GM18909 (cell line): Measurements from ENCODE around the gene SEMA6D.

Source experiments
- ATAC-seq: cut with Tn5 transposase; IDR thresholded peaks from one replicate; pipeline ENCODE4 v1.9.1; 2021; ENCODE audit warnings: mild to moderate bottlenecking; ENCODE audit not compliant: unreplicated experiment, poor library complexity

Gene SEMA6D

GRCh38 chr15:47741907-47742306 is 24.6 kb downstream of the SEMA6D start:
- ATAC-seq: no peak

- no peak for ATAC-seq
These were observed 25.0 kb downstream of the SEMA6D start for GRCh38 chr15:47742334-47742733.

GRCh38 chr15:47742742-47743141 is 25.4 kb downstream of the SEMA6D start:
- no peak for ATAC-seq

GRCh38 chr15:47743385-47743784 is 26.1 kb downstream of the SEMA6D start:
- no peak for ATAC-seq

- ATAC-seq: no peak
These were observed 26.6 kb downstream of the SEMA6D start for GRCh38 chr15:47743886-47744285.

GRCh38 chr15:47744496-47744895 is 27.2 kb downstream of the SEMA6D start:
- ATAC-seq: no peak

GRCh38 chr15:47744973-47745372 is 27.7 kb downstream of the SEMA6D start:
- ATAC-seq: no peak

- ATAC-seq: no peak
These were observed 29.2 kb downstream of the SEMA6D start for GRCh38 chr15:47746516-47746915.

GRCh38 chr15:47750030-47750739 is 32.9 kb downstream of the SEMA6D start:
- ATAC-seq: no peak

- no peak for ATAC-seq
These were observed 33.5 kb downstream of the SEMA6D start for GRCh38 chr15:47750740-47751262.

GRCh38 chr15:47753591-47753990 is 36.3 kb downstream of the SEMA6D start:
- ATAC-seq: no peak

- no peak for ATAC-seq
These were observed 37.0 kb downstream of the SEMA6D start for GRCh38 chr15:47754312-47754711.

GRCh38 chr15:47755941-47756340 is 38.6 kb downstream of the SEMA6D start:
- ATAC-seq: no peak

GRCh38 chr15:47756872-47757271 is 39.6 kb downstream of the SEMA6D start:
- no peak for ATAC-seq

- ATAC-seq: no peak
These were observed 40.0 kb downstream of the SEMA6D start for GRCh38 chr15:47757331-47757730.

GRCh38 chr15:47762621-47763020 is 45.3 kb downstream of the SEMA6D start:
- ATAC-seq: no peak

- ATAC-seq: no peak
These were observed 47.4 kb downstream of the SEMA6D start for GRCh38 chr15:47764666-47765065.

GRCh38 chr15:47766406-47766805 is 49.1 kb downstream of the SEMA6D start:
- ATAC-seq: no peak

- no peak for ATAC-seq
These were observed 49.7 kb downstream of the SEMA6D start for GRCh38 chr15:47767035-47767434.

GRCh38 chr15:47768735-47769134 is 51.4 kb downstream of the SEMA6D start:
- ATAC-seq: no peak

- no peak for ATAC-seq
These were observed 51.9 kb downstream of the SEMA6D start for GRCh38 chr15:47769166-47769565.

- ATAC-seq: no peak
These were observed 55.8 kb downstream of the SEMA6D start for GRCh38 chr15:47773143-47773542.
